Neural cell (in vitro differentiated cells): ENCODE measurements around the gene GPALPP1. TPM values are rescaled to one million over a fixed set of nuclear protein-coding genes. Genes with fewer than 3 reads are reported as not detected.

ENCODE experiments used
- H2AFZ ChIP-seq: fragments of 200-600, 300-800 bp; sonication (generic), shearing (Covaris generic); 2 replicates; pipeline ENCODE4 v1.6.0; 2014; ENCODE audit warnings: low read depth, mild to moderate bottlenecking, antibody characterized with exemption, low read length, moderate library complexity
- H3F3A ChIP-seq: fragments of 200-600 bp; shearing (Covaris generic); 2 replicates; pipeline ENCODE4 v1.6.1; 2016; ENCODE audit warnings: mild to moderate bottlenecking, moderate library complexity, mixed read lengths, antibody characterized with exemption, low read length; ENCODE audit not compliant: insufficient read depth, poor library complexity, severe bottlenecking
- H3K27ac ChIP-seq: fragments of 200-600, 300-800 bp; sonication (generic), shearing (Covaris generic); 2 replicates; pipeline ENCODE4 v1.5.1; 2014; ENCODE audit warnings: mild to moderate bottlenecking, low read length, moderate library complexity
- H3K27me3 ChIP-seq: fragments of 300-800, 200-600 bp; sonication (generic), shearing (Covaris generic); 2 replicates; pipeline ENCODE4 v1.6.0; 2014; ENCODE audit warnings: mild to moderate bottlenecking, low read depth, low read length, moderate library complexity; ENCODE audit not compliant: insufficient read depth
- H3K36me3 ChIP-seq: fragments of 300-800, 200-600 bp; sonication (generic), shearing (Covaris generic); 2 replicates; pipeline ENCODE4 v1.5.1; 2014; ENCODE audit warnings: mild to moderate bottlenecking, antibody characterized with exemption, low read length, moderate library complexity; ENCODE audit not compliant: insufficient read depth
- H3K4me2 ChIP-seq: fragments of 300-800, 200-600 bp; sonication (generic), shearing (Covaris generic); 2 replicates; pipeline ENCODE4 v1.6.0; 2014; ENCODE audit warnings: mild to moderate bottlenecking, low read length
- H3K4me3 ChIP-seq: fragments of 300-800, 200-600 bp; sonication (generic), shearing (Covaris generic); 2 replicates; pipeline ENCODE4 v1.5.1; 2014; ENCODE audit warnings: mild to moderate bottlenecking, low read length, moderate library complexity
- H3K79me2 ChIP-seq: fragments of 200-600 bp; shearing (Covaris generic); replicated peaks from 2 replicates; pipeline ENCODE4 v1.6.0; 2014; ENCODE audit warnings: mild to moderate bottlenecking, low read length, moderate library complexity; ENCODE audit not compliant: insufficient read depth
- H3K9ac ChIP-seq: fragments of 300-800, 200-600 bp; sonication (generic), shearing (Covaris generic); 2 replicates; pipeline ENCODE4 v1.6.1; 2016; ENCODE audit warnings: mild to moderate bottlenecking, low read length, mixed read lengths
- H3K9me2 ChIP-seq: fragments of 200-600 bp; shearing (Covaris generic); 2 replicates; pipeline ENCODE4 v1.6.1; 2016; ENCODE audit warnings: mild to moderate bottlenecking, low read length, mixed read lengths; ENCODE audit not compliant: insufficient read depth
- H3K9me3 ChIP-seq: fragments of 200-600, 300-800 bp; sonication (generic), shearing (Covaris generic); 2 replicates; pipeline ENCODE4 v1.6.1; 2016; ENCODE audit warnings: mild to moderate bottlenecking, mixed run types, low read length, moderate library complexity, mixed read lengths
- H4K20me1 ChIP-seq: fragments of 200-600 bp; shearing (Covaris generic); 2 replicates; pipeline ENCODE4 v1.6.1; 2016; ENCODE audit warnings: mild to moderate bottlenecking, mixed run types; ENCODE audit not compliant: insufficient read depth
- CTCF ChIP-seq: fragments of 450-650 bp; IDR thresholded peaks from 2 replicates; pipeline ENCODE4 v1.5.1; 2014; ENCODE audit warnings: antibody characterized with exemption, mild to moderate bottlenecking, moderate library complexity; ENCODE audit not compliant: poor library complexity, severe bottlenecking
- EP300 ChIP-seq: fragments of 450-650 bp; conservative IDR thresholded peaks from 2 replicates; pipeline ENCODE4 v1.6.1; 2014; ENCODE audit warnings: antibody characterized with exemption, mild to moderate bottlenecking, moderate library complexity; ENCODE audit not compliant: poor library complexity, severe bottlenecking
- EZH2 ChIP-seq: fragments of 200-600, 300-800 bp; shearing (Covaris generic), sonication (generic); IDR thresholded peaks from 2 replicates; pipeline ENCODE4 v1.6.1; 2014; ENCODE audit warnings: antibody characterized with exemption, low read length, borderline replicate concordance, mild to moderate bottlenecking; ENCODE audit not compliant: insufficient read depth, poor library complexity, severe bottlenecking
- MXI1 ChIP-seq: fragments of 450-650 bp; conservative IDR thresholded peaks from 2 replicates; pipeline ENCODE4 v1.6.1; 2014; ENCODE audit warnings: antibody characterized with exemption, mild to moderate bottlenecking; ENCODE audit not compliant: poor library complexity, severe bottlenecking
- POLR2AphosphoS5 ChIP-seq: IDR thresholded peaks from 2 replicates; pipeline ENCODE4 v1.6.1; 2012
- RAD21 ChIP-seq: fragments of 450-650 bp; conservative IDR thresholded peaks from 2 replicates; pipeline ENCODE4 v1.6.1; 2014; ENCODE audit warnings: antibody characterized with exemption, mild to moderate bottlenecking, moderate library complexity
- REST ChIP-seq: IDR thresholded peaks from 2 replicates; pipeline ENCODE4 v1.6.1; 2012; ENCODE audit warnings: borderline replicate concordance
- SMC3 ChIP-seq: fragments of 450-650 bp; conservative IDR thresholded peaks from 2 replicates; pipeline ENCODE4 v1.6.1; 2014; ENCODE audit warnings: antibody characterized with exemption, mild to moderate bottlenecking, moderate library complexity; ENCODE audit not compliant: poor library complexity
- TAF1 ChIP-seq: IDR thresholded peaks from 2 replicates; pipeline ENCODE4 v1.6.1; 2012; ENCODE audit warnings: low read depth
- polyA plus RNA-seq: library from polyadenylated mRNA; depleted of rRNA; stranded (reverse); fragments of >200 nt; gene quantifications from 2 replicates; pipeline ENCODE4 v1.2.3, GENCODE V29; 2014

Gene GPALPP1
- polyA plus RNA-seq, 1 donor from 2014 or later: 49.7 TPM

- Histone ChIP-seq H3K36me3 (no peaks in the 10 kb centered on the region), H3K9me3 (no peaks in the 10 kb centered on the region), H3K27ac (peak overlapping the region; percentile 91), H3F3A (no peaks in the 10 kb centered on the region), H3K9me2 (no peaks in the 10 kb centered on the region), H3K79me2 (peaks cover 54% of the 10 kb centered on the region), H3K27me3 (no peaks in the 10 kb centered on the region), H3K9ac (peak overlapping the region; percentile 94), H4K20me1 (no peaks in the 10 kb centered on the region), H3K4me2 (peak overlapping the region; percentile 85), H3K4me3 (peak overlapping the region; percentile 100), H2AFZ (peak overlapping the region; percentile 97)
- TF ChIP-seq CTCF (no peak), SMC3 (no peak), EZH2 (no peak), RAD21 (no peak), TAF1 (no peak), EP300 (no peak), MXI1 (no peak), POLR2AphosphoS5 (no peak), REST (no peak)
These were observed 603 bp downstream of the GPALPP1 start for GRCh38 chr13:44989941-44990340.

- H3K4me3 ChIP-seq: no peak overlapping the region
- H3K9me2 ChIP-seq: no peaks in the 10 kb centered on the region
- H4K20me1 ChIP-seq: no peaks in the 10 kb centered on the region
- no peak overlapping the region for H3K9ac ChIP-seq
- H3K27ac ChIP-seq: no peak overlapping the region
- TF ChIP-seq EP300: no peak
- TF ChIP-seq POLR2AphosphoS5: no peak
- TF ChIP-seq MXI1: no peak
- no peak for TF ChIP-seq SMC3
- TF ChIP-seq RAD21: no peak
- TF ChIP-seq EZH2: no peak
- H3K4me2 ChIP-seq: no peak overlapping the region
- H3K36me3 ChIP-seq: no peaks in the 10 kb centered on the region
- no peaks in the 10 kb centered on the region for H3F3A ChIP-seq
- no peaks in the 10 kb centered on the region for H3K9me3 ChIP-seq
- no peak overlapping the region for H2AFZ ChIP-seq
- no peaks in the 10 kb centered on the region for H3K27me3 ChIP-seq
- no peaks in the 10 kb centered on the region for H3K79me2 ChIP-seq
These were observed 14.1 kb downstream of the GPALPP1 start for GRCh38 chr13:45003417-45003816.
